ENCODE results near the gene ASTE1. TPM values are rescaled to one million over a fixed set of nuclear protein-coding genes. Genes with fewer than 3 reads are reported as not detected.

Gene ASTE1
- total RNA-seq, 1 experiment from 2014 or later: 6.7 TPM

Other genes starting within 250 kb of the ASTE1 start
- gene ATP2C1, start 132.7 kb downstream of the ASTE1 start, total RNA-seq (2014; rRNA removed; shearing (Covaris generic)): 32.4 and 39.4 TPM in 2 replicates
- 1.5 and 2.9 TPM in 2 replicates for gene NEK11, start 52 bp upstream of the ASTE1 start, total RNA-seq (2014; rRNA removed; shearing (Covaris generic))